HG02885 (cell line): Measurements from ENCODE around the gene HDAC4.
"Not testable (repeated sequence)": the region's sequence is repeated elsewhere in the genome, so short reads cannot be mapped to it uniquely, and the experiment has no call there.

ENCODE experiments used
- ATAC-seq: cut with Tn5 transposase; IDR thresholded peaks from one replicate; pipeline ENCODE4 v1.9.1; 2021; ENCODE audit warnings: mild to moderate bottlenecking; ENCODE audit not compliant: unreplicated experiment, poor library complexity

Gene HDAC4

GRCh38 chr2:239288237-239288636, 112.6 kb downstream of the HDAC4 start:
- ATAC-seq: no peak

GRCh38 chr2:239287461-239287860, 113.4 kb downstream of the HDAC4 start:
- ATAC-seq: no peak

GRCh38 chr2:239286901-239287300, 113.9 kb downstream of the HDAC4 start:
- no peak for ATAC-seq

DNA sequence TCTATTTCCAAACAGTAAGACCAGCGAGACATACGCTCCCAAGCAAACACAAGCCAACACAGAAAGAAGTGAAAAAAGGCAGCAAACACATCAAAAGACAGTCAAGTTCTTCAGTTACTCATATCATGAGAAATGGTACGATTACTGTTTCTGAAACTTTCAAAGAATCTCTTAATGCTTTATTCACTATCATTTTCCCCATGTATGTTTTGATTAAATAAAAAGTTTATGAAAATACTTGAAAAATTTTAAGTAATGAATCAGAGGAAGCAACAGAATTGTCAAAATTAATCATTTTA, 114.9 kb downstream of the HDAC4 start:
- no peak for ATAC-seq

- ATAC-seq: peak; percentile 40
Measured at GRCh38 chr2:239285071-239285931, 115.5 kb downstream of the HDAC4 start.

DNA sequence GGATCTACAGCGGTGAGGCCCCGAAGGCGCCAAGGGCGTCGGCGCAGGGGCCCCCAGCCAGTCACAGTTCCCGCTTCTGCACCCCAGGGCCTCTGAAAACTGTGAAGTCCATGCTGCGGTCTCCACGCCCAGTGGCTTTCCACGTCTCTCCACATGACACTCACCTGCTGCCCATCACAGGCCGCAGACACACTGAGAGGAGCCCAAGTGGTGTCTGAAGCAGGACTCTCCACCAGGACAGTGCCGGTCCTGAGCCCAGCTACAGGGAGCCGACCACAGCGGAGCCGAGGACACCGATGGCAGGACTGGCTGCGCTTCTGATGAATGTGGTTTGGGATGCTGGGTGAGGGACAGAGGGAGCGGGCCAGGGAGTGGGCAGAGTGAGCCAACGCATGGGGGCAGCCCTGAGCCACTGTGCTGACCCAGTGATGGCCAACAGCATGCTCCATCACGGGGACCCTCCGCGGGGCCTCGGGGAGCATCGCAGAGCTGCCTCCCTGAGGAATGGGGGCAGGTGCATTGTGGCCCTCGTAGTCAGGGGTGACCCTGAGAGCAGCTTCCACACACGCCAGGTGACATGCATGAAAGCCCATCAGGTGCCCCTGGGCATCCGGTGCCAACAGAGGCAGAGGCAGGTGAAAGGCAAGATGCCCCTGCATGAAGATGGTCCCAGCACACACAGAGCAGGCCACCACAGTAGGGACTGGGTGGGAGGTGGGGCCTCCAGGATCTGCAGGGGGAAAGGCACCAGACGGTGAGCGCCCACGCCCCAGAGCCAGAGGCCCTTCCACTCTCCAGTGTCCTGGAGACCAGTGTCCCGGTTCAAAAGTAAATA, 116.6 kb downstream of the HDAC4 start:
- no peak for ATAC-seq

GRCh38 chr2:239283288-239283945, 117.4 kb downstream of the HDAC4 start:
- no peak for ATAC-seq

DNA sequence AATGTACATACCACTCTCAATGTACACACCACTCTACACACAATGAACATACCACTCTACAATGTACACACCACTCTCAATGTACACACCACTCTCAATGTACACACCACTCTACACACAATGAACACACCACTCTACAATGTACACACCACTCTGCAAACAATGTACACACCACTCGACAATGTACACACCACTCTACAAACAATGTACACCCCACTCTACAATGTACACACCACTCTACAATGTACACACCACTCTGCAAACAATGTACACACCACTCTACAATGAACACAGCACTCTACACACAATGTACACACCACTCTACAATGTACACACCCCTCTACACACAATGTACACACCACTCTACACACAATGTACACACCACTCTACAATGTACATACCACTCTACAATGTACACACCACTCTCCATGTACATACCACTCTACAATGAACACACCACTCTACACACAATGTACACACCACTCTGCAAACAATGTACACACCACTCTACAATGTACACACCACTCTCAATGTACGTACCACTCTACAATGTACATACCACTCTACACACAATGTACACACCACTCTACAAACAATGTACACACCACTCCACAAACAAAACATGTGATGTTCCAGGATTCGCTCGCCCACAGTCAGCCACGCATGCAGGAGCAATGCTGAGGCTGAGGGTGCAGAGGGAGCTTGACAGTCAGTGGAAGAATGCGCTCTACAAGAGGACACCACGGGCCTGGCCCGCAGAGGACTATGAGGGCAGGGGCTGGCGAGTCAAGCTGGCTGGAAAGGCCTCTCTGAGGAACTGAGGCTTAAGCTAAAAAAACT, 118.2 kb downstream of the HDAC4 start:
- ATAC-seq: no peak

DNA sequence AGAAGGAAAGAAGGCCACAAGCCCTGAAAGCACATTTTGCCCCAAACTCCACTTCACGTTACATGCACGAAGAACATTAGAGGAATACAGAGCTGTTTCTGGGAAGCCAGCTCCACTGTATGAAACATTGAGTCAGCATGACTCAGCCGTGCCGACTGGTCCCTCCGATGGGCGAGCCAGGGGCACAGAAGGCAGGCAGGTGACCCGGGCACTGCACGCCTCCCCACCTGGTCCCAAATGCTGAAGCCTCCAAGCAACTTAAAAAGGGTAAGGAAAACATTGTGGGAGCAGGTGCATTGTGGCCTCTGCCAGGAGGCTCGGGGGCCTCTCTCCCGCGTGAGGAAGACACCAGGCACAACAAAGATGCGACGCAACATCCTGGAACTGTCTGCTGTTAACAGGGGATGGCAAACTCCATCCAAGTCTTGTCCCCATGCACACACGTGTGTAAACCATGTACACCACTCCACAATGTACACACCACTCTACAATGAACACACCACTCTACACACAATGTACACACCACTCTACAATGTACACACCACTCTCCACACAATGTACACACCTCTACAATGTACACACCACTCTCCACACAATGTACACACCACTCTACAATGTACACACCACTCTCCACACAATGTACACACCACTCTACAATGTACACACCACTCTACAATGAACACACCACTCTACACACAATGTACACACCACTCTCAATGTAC, 120.4 kb downstream of the HDAC4 start:
- ATAC-seq: not testable (repeated sequence)

GRCh38 chr2:239279508-239280295, 121.1 kb downstream of the HDAC4 start:
- no peak for ATAC-seq

DNA sequence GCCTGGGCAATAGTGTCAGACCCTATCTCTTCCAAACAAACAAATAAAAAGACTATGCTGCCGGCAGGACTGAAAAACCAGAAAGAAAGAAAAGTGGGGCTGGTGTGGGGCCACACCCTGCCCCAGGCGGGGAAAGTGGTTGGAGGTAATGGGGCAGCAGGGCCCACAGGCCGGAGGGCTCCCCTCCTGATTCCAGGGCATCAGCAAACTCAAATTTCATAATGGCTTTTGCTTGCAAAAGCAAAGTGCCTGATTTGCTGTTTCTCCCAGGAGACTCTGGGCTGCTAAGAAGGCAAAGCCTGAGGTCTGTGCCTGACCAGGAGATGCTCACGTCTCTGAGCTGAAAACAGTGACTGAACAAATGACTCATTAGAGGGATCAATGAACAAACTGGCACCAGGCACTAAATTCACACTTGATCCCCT, 121.9 kb downstream of the HDAC4 start:
- ATAC-seq: no peak

DNA sequence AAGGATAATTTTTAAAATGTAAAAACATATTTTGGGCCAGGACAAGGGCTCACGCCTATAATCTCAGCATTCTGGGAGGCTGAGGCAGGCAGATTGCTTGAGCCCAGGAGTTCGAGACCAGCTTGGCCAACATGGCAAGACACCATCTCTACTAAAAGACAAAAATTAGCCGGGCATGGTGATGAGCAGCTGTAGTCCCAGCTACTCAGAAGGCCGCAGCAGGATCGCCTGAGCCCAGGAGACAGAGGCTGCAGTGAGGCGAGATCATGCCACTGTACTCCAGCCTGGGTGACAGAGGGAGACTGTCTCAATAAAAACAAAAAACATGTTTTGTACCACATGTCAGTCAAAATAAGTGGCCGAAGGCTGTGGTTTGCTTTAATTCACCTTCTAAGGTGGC, 122.5 kb downstream of the HDAC4 start:
- ATAC-seq: no peak

DNA sequence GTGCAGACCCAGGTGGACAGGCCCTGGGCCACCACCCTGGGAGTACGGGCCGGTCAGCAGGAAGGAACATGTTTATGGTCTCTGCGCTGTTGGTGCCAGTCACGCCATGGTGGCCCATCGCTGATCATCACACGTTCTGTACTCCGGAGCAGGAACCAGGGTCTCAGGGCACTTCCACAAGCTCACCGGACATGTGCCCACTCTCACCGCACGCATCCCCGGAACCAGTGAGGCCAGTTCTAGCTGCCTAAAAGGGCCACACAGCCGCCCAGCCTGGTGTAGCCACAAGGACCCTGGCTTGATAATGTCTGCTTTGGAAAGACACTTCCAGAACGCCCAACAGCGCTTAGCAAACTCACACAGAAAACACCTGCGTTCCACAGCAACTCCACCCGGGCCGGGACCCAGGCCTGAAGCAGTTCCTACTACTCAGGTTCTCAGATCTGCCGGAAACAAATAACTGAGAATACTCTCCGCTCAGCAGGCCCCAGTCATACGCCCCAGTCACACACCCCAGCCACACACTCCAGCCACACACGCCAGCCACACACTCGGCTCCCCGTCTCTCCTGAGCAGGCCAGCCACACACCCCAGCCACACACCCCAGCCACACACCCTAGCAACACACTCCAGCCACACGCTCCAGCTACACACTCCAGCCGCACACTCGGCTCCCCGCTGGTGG, 123.3 kb downstream of the HDAC4 start:
- ATAC-seq: no peak

DNA sequence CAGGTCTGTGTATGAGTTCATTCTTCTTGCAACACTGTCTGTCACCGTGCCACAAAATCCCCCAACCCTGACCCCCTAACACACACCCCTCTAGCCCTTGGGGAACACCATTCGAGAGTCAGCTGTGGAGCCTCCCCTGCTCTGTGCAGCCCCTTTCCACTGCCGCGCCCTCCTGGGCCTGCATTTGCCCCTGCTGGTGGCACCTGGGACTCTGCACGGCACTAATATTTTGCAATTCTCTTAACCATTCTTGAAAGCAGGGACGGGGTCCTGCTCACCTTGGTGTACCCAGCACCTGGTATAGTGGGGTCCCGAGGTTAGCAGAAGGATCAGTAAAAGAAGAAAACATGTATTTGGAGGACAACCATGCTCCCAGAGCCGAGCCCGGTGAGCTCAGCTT, 124.0 kb downstream of the HDAC4 start:
- ATAC-seq: no peak

DNA sequence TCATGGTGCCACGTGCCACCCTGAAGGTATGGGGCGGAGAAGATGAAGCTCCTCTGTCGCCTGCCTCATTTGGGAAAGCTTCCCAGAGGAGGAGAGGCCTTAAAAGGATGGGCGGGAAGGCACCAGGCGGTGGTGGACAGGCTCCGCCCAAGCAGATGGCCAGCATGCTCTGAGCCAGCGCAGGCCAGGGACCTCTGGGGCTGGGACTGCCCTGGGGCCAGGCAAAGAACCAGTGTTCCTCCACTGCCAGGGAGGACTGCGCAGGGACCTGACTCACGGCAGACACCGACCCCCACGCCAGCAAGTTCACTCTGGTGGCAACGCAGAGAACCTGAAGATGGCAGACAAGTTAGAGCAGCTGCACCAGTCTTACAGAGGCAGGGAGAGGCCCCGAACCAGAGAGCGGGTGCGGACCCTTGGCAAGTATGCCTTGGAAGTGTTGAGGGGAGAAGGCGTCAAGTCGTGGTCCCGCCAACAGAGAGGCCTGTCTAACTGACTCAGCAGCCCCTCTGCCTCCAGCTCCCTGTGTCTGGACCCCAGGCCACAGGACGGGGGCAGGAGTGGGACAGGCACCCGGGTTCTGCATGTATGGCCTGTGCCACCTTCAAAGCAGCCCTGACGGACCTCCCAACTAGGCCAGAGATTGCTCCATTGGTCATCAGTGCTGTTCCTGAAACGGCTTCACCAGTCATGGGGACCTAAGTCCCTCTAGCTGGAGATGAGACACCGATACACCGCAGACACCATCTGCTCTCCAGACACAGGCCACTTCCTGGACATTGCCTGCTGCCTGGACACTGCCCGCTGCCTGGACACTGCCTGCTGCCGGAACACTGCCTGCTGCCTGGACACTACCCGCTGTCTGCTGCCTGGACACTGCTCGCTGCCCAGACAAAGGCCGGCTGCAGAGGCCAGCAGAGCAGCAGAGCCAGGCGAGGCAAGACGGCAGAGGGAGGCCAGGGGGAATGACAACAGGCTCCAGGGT, 124.7 kb downstream of the HDAC4 start:
- no peak for ATAC-seq

GRCh38 chr2:239275044-239275685, 125.7 kb downstream of the HDAC4 start:
- ATAC-seq: peak; percentile 78
